GM19240 (cell line): ENCODE data around the gene OXNAD1.

Experiments used
- DNase-seq: peaks from one replicate; pipeline ENCODE4 v3.0.0; 2011; ENCODE audit warnings: low spot score; ENCODE audit not compliant: insufficient read length

Gene OXNAD1

GRCh38 chr3:16277471-16277870 is 12.5 kb downstream of the OXNAD1 start:
- DNase-seq: no peak

GRCh38 chr3:16279010-16279801 is 14.2 kb downstream of the OXNAD1 start:
- DNase-seq: no peak

GRCh38 chr3:16280671-16281070 is 15.7 kb downstream of the OXNAD1 start:
- no peak for DNase-seq

GRCh38 chr3:16284633-16285032 is 19.6 kb downstream of the OXNAD1 start:
- no peak for DNase-seq

- DNase-seq: no peak
These were observed 21.1 kb downstream of the OXNAD1 start for GRCh38 chr3:16286161-16286560.

GRCh38 chr3:16286751-16287543 is 21.9 kb downstream of the OXNAD1 start:
- DNase-seq: no peak

- DNase-seq: no peak
These were observed 23.7 kb downstream of the OXNAD1 start for GRCh38 chr3:16288664-16289063.

GRCh38 chr3:16289144-16289889 is 24.3 kb downstream of the OXNAD1 start:
- DNase-seq: no peak

- DNase-seq: no peak
These were observed 25.2 kb downstream of the OXNAD1 start for GRCh38 chr3:16290007-16290826.

GRCh38 chr3:16290827-16291196 is 25.8 kb downstream of the OXNAD1 start:
- DNase-seq: no peak

GRCh38 chr3:16294844-16295243 is 29.8 kb downstream of the OXNAD1 start:
- no peak for DNase-seq

- DNase-seq: no peak
These were observed 30.4 kb downstream of the OXNAD1 start for GRCh38 chr3:16295298-16295890.

- DNase-seq: no peak
These were observed 33.2 kb downstream of the OXNAD1 start for GRCh38 chr3:16297997-16298885.

GRCh38 chr3:16298891-16299290 is 33.9 kb downstream of the OXNAD1 start:
- DNase-seq: no peak

- no peak for DNase-seq
These were observed 34.7 kb downstream of the OXNAD1 start for GRCh38 chr3:16299746-16300145.

GRCh38 chr3:16300307-16300706 is 35.3 kb downstream of the OXNAD1 start:
- no peak for DNase-seq

- DNase-seq: no peak
These were observed 35.9 kb downstream of the OXNAD1 start for GRCh38 chr3:16300881-16301359.

GRCh38 chr3:16301507-16301906 is 36.5 kb downstream of the OXNAD1 start:
- no peak for DNase-seq

- no peak for DNase-seq
These were observed 37.1 kb downstream of the OXNAD1 start for GRCh38 chr3:16302082-16302631.
